ENCODE measurements around the gene FUT8. TPM values are rescaled to one million over a fixed set of nuclear protein-coding genes. Genes with fewer than 3 reads are reported as not detected.

FUT8 gene
- total RNA-seq, 1 donor from 2014 or later, result 12.9 TPM

DNA sequence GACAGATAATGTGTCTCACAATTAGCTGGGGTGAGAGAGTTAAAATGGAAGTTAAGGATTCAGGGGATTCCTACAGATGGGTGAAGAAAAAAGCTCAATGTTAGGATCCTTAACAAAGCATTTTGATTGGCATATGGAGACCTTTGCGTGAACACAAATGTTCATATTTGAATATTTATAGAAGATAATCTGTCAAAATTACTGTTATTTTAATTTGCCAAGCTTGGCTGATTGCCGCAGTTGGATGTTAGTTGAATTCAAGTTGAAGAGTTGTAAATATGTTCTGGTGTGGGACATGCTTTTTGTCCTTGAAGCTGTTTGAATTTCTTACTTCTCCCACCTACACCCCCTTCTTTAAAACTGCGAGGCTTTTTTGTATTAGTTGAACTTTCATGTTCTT, 91.2 kb downstream of the FUT8 start:
- peaks cover 0 to 6% of the 10 kb centered on the region in 2 donors for H3K4me1 ChIP-seq
- no peaks in the 10 kb centered on the region for H3K9me3 ChIP-seq
- intact Hi-C loops (cut with DNase I), result no loop called here
- DNase-seq (ENCODE audit: low spot score in 2 of 2), result no peak
- no peaks in the 10 kb centered on the region for H3K36me3 ChIP-seq
- no peak overlapping the region for H3K27ac ChIP-seq
- no peak for TF ChIP-seq CTCF (IDR thresholded peaks at IDR 0.05)
- H3K27me3 ChIP-seq, result no peaks in the 10 kb centered on the region
- H3K4me3 ChIP-seq, result no peak overlapping the region

GRCh38 chr14:65506801-65507200, 94.3 kb downstream of the FUT8 start:
- Histone ChIP-seq H3K36me3 (no peaks in the 10 kb centered on the region), H3K27me3 (no peaks in the 10 kb centered on the region), H3K9me3 (peaks cover 0 to 13% of the 10 kb centered on the region in 2 donors), H3K4me1 (no peaks in the 10 kb centered on the region), H3K27ac (no peak overlapping the region), H3K4me3 (no peak overlapping the region)
- TF ChIP-seq CTCF (IDR thresholded peaks at IDR 0.05), result no peak
- intact Hi-C loops (cut with DNase I), result no loop called here
- no peak for DNase-seq (ENCODE audit: low spot score in 2 of 2)

GRCh38 chr14:65509842-65510241, 97.3 kb downstream of the FUT8 start:
- Histone ChIP-seq H3K27ac (no peak overlapping the region), H3K9me3 (peaks cover 0 to 13% of the 10 kb centered on the region in 2 donors), H3K4me1 (no peaks in the 10 kb centered on the region), H3K27me3 (no peaks in the 10 kb centered on the region), H3K36me3 (no peaks in the 10 kb centered on the region), H3K4me3 (no peak overlapping the region)
- TF ChIP-seq CTCF (IDR thresholded peaks at IDR 0.05), result no peak
- intact Hi-C loops (cut with DNase I), result no loop called here
- DNase-seq (ENCODE audit: low spot score in 2 of 2), result no peak

DNA sequence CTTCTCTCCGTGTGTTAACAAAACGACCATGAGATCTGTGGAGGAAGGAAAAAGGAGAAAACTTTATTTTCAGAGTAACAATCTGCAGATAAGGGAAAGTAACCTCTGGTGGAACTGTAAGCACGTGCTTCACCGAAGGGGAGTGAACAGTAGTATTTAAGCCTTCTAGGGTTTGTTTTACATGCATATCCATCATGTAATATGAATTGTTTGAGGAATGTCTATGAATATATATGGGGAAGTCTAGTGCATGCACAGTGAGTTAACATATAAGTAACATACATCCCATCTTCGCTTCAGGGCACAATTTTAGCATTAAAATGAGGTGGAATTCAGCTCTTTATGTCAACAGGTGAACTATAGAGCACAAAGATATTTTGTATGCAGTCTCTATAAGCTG, 101.1 kb downstream of the FUT8 start:
- H3K4me3 ChIP-seq, result no peak overlapping the region
- TF ChIP-seq CTCF (IDR thresholded peaks at IDR 0.05), result no peak
- peaks cover 0 to 13% of the 10 kb centered on the region in 2 donors for H3K9me3 ChIP-seq
- intact Hi-C loops (cut with DNase I), result no loop called here
- H3K27me3 ChIP-seq, result no peaks in the 10 kb centered on the region
- no peak for DNase-seq (ENCODE audit: low spot score in 2 of 2)
- no peak overlapping the region for H3K27ac ChIP-seq
- H3K4me1 ChIP-seq, result no peaks in the 10 kb centered on the region
- no peaks in the 10 kb centered on the region for H3K36me3 ChIP-seq

DNA sequence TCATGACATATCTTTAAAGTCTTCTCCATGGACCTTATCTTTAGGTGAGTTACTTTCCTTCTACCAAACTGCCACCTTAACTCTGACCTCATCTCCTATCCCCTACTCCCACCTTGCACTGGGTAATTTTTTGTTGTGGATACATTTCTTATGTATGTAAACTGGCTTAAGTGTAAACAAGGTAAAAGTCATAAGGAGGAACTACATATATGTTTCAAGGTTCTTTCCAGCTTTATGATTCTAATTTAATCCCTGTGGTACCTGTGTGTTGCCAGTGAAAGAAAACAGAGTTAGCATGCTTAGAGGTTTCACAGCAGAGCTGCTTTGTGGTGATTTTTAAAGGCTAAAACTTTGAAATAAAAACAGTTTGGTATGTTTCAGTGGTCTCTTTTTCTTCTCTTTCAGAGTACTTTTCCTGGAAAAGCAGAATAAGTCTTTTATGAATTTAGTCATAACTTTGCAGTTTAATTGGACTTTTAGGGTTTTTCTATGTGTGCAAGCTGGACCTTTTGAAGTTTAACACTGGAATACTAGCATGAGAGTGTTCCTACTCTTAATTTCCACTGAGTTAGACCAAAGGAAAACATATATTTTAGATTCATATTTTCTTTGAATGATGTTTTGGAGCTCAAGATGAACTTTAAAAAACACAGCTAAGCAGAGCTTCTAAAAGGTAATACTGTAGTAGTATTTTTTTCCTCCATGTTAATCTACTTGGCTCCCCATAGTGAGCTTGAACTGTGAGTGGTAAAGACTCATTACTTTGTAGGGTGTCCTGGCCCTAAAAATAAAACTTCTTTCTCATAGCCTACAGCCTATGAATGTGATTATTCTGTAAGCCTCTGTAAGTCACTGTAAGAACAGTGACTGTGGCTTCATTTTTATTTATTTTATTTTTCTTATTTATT, 105.4 kb downstream of the FUT8 start:
- TF ChIP-seq CTCF (IDR thresholded peaks at IDR 0.05), result no peak
- H3K4me3 ChIP-seq, result no peak overlapping the region
- no peaks in the 10 kb centered on the region for H3K36me3 ChIP-seq
- intact Hi-C loops (cut with DNase I), result no loop called here
- no peaks in the 10 kb centered on the region for H3K27me3 ChIP-seq
- H3K27ac ChIP-seq, result no peak overlapping the region
- no peak for DNase-seq (ENCODE audit: low spot score in 2 of 2)
- H3K9me3 ChIP-seq, result no peaks in the 10 kb centered on the region
- H3K4me1 ChIP-seq, result no peaks in the 10 kb centered on the region
